HG03280 (cell line): ENCODE results near the gene CR2.
"Not testable (repeated sequence)": the region's sequence is repeated elsewhere in the genome, so short reads cannot be mapped to it uniquely, and the experiment has no call there.

Source experiments
- ATAC-seq: cut with Tn5 transposase; IDR thresholded peaks from one replicate; pipeline ENCODE4 v1.9.1; 2021; ENCODE audit warnings: mild to moderate bottlenecking, moderate library complexity; ENCODE audit not compliant: unreplicated experiment

CR2 gene

DNA sequence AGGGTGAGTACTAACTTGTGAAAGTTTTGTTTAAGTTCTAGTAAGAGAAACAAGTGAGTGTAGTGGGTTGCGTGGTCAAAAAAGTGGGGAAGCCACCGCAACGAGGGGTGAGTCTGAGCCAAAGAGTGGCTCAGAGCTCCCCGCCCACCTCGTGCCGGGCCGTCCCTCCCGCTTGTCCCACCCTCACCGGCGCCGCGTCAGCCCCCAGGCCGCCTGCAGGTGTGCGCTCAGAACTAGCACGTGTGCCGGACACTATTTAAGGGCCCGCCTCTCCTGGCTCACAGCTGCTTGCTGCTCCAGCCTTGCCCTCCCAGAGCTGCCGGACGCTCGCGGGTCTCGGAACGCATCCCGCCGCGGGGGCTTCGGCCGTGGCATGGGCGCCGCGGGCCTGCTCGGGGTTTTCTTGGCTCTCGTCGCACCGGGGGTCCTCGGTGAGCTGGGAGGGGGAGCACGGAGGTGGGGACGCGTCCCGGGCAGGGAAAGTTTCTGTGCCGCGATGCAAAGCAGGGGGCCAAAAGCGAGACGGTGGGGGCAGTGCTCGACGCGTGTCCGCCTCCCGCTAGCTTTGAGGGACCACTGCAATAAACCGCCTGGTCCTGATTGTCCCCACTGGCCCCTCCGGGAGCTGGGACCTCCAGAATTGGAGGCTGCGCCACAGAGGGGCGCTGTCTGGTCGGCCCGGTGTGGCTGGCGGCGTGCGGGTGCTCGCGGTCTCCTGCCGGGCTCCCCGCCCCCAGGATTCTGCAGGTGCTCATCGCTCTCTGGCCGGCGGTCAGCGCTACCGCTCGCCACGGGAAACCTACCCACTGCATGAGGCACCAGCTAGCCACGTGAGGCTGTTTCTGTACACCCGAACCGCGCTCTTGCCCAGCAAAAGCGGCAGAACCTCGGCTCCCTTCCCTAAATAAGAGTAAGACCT, at the start of gene CR2:
TSS of gene CR2 (plus strand) at position 283 of the 919 bp plus-strand sequence. CDS start at position 374, 91 bp downstream.
- peak; percentile 82 for ATAC-seq

DNA sequence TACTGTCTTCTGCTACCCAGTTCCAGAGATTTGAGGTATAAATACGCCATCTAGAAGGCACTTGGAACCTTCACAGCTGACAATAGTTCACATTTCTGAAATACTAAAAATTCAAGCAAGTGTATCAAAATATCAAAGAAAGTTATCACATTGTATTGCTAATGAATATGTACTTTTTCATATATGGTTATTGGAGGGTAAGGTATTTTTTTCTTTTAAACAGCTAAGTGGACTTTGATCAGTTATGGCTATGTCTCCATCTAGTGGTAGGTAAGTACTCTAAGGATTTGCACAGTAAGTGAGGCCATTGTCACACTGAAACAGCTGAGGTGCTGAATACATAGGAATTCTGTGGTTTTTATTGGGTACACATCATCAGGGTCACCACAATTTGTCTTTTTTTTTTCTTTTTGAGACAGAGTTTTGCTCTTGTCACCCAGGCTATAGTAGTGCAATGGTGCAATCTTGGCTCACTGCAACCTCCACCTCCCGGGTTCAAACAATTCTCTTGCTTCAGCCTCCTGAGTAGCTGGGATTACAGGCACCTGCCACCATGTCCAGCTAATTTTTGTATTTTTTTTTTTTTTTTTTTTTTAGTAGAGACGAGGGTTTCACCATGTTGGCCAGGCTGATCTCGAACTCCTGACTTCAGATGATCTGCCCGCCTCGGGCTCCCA, 49.1 kb upstream of the CR2 start:
- ATAC-seq, result no peak

DNA sequence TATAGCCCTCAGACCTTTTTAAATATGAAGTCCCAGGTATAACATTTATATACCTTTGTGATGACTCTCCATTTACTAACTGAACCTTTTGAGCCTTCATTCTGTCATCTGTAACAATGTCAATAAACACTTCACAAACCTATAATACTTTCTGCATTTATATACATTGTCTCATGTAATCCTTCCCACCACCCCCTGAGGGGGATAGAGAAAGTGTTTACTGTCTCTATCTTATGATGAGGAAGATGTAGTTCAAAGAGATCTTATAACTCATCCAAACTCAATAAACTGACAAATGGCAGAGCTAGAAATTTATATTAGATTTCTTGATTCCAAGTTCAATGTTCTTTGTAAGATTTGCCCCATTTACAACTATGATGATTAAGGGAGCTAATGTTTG, 48.3 kb upstream of the CR2 start:
- no peak for ATAC-seq

DNA sequence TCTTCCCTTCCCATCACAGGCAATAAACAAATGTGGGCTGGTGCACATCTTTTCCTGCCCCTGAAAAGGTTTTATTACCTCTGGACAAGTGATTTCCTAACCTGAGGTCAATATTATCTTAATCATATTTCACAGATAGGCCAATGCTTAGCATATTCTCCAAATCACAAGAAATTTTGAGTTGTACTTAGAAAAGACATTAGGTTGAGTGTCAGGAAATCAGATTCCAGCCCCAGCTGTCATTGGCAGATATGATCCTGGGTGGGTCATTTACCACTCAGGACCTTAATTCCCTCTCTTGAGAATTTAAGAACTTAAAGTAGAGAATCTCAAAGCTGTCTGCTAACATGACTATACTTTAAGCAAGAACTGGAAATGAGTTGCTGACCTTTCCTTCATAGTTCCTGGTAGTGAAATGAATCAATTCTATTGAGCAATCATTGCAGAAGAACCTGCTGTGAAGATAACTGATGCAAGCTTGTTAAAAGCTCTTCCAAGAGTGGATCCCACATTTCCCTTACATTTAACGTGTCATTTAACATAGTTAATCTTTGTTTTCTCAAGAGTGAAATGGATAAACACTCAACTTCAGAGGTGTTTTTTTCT, 46.4 kb upstream of the CR2 start:
- ATAC-seq, result no peak

DNA sequence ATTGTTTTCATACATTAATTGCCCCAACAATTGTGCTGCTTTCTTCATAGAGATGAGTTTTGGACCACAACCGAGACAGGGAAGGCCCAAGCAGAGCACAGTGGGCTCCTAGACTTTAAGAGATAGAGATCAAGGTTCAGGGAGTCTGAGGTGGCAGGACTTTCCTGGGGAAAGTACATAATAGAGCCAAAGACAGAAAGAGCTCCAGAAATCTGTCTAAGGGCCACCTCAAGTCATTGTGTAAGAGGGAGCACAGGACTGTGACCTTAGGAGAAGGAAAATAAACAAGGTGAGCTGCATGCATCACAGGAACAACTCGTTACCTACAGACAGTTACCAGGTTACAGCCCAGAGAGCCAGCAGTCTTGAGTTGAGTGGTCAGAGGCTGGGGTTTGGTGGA, 41.3 kb upstream of the CR2 start:
- ATAC-seq, result no peak

DNA sequence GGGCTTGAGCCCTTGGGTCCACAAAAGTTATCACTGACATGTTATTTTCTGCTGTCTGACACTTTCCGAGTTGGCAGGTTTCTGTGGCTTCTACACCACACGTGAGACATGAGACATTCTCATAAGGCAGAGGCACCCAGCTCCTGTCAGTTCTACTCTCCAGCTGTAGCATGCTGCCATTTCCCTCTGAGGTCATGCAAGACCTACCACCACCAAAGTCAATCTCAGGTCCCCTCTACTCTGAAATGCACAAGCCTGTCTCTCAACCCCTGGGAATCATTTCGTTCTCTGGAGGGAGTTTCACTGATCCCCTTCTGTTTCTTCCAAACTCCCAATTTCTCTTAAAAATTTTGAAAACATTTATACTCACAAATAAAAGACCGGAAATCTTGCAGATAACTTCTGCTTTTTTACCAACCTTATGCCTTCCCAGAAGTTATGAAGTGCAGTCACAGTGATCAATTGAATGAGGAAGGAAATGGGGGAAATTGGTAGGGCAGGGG, 39.5 kb upstream of the CR2 start:
- ATAC-seq, result peak; percentile 92

DNA sequence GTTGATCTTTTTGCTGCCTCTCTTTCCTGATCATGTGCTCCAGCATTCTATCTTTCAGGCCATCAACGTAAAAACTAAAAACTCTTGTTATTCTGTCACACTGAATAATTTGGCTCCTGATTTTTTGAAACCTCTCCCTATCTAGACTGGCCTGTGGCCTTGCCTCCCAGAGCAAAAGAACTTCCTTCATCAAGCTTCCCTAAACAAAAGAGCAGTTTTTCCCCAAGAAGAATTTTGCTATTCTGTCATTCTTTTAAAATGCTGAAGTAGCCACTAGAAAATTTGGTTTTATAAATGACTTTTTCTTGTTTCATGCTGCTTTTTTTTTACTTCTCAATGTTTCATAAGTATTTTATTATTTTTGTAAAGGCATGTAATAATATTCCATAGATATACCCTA, 37.1 kb upstream of the CR2 start:
- ATAC-seq, result no peak

DNA sequence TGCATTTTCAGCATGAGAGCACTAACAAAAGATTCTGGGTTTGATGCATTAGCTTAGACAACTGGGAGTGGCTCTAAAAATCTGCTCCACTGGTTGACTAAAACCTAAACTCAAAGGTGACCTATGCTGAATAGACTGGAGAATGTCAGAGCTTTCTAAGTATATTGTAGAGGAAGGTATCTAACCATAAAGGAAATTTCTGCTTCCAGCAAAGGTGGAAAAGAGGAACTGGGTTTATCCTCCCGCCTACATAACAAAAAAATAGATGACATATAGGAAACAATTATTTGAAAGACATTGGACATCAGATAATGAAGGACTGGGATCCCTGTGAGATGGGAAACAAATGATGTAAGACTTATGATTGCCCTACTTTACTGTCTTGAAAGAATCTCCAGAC, 35.8 kb upstream of the CR2 start:
- ATAC-seq, result no peak

DNA sequence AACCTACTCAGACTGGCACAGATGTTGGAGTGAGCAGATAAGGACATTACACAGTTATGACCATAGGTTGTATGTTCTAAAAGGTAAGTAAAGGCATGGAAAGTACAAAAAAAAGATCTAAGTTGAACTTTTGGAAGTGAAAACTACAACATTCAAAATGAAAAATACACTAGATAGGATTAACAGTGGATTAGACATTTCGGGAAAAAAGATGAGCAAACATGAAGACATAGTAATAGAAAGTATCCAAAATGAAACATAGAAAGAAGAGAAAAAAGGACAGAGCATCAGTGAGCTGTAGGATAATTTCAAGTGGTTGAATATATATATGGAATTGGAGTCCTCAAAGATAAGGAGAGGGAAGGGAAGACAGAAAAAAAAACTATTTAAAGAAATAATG, 34.0 kb upstream of the CR2 start:
- ATAC-seq, result no peak

DNA sequence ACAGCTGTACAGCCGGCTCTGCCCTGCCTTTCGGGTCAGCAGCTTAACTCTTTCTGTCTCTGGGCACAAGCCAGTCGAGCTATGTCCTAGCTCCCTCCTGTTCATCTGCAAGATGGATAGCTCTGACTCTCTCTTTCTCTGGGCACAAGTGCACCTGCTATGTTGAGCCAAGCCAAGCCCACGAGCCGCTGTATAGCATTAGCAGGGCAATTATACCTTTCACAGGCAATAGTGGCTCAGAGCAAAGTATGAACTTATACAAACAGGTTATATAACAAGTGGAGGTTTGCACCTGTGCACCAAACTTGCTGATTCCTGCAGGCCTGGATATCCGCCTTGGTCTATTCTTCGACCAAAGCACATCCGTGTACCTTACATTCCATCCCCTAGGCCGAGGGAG, 33.0 kb upstream of the CR2 start:
- no peak for ATAC-seq

DNA sequence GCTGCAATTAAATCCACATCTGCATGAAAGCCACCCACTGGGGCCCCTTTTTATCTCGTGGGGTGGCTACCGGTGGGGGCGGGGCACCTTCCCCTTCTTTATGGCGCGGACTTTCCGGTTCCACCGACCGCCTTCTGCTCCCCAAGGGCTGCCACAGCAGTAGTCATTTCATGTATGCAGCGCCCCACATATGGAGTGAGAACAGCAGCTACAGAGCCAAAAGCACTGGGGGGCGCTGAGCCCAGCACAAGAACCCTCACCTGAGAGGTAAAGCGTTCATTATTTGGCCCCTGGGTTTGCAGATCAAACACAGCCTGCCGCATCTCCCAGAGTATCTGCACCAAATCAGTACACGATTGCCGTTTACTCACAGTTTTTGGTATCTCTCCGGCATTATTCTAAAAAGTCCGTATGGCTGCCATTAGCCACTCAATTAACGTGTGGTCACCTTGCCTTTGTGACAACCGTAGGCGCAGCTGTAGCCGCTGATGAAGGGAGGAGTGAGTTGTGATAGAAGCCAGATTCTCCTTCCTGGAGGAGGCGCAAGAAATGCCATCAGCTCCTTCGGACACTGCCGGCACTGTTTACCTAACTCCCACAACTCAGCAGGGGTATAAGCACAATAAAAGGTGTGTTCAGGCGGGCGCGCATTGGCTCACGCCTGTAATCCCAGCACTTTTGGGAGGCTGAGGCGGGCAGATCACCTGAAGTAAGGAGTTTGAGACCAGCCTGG, 30.4 kb upstream of the CR2 start:
- ATAC-seq, result peak; percentile 43

DNA sequence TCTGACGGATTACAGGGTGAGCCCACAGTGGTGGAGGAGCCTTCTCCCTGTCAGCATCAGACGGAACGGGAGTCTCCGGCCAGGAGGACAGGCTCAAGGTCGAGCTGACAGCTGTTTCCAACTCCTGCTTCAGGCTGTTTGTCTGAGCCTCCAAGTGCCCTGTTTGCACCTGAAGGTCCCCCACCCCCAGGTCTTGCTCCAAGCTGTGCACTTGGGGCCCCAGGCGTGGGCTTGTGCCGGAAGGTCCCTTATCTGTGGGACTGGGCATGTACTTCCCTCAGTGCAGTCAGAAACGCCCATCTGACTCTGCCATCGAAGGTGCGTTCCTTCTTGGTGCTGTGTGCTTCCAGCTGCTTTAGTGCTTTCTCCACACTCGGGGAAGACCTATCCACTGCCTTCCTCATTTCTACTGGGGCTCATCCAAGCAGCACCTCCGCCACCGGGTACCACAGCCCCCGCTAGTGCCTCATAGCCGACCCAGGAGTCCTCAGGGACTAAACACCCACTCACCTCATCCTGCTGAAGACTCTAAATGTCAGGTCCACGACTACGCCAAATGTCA, 29.5 kb upstream of the CR2 start:
- ATAC-seq, result no peak

DNA sequence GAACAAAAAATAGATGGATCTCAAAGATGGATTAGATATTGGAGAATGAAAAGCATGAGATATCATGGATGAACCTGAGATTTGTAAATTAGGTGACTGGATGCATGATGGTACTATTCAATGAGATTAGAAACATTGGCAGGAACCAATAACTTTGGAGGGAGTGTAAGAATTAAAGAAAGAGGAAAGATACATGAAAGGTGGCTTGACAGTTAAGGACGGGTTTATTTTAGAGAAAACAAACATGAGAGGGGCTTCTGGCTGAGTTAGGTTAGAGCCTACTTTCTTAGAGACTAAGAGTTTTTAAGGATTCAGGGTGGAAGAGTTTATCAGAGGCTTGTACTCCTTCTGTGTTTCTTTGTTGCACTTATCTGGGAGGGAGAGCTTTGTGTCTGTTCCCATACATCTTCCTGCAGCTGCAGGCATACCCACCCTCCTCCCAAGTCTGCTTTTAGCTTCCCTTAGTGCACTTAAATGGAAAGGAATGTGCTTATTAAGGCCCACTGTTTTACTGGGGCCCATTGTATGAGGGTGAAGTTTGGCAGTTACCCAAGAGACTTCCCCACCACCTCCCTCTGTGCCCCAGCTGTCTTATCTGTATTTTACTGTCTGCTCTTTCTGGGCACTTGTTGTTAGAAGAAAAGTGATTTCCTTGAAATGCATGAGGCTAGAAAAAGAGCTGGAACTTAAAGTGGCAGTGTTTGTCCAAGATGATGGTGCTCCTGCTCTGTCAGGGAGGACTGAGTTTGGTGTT, 26.1 kb upstream of the CR2 start:
- ATAC-seq, result no peak

DNA sequence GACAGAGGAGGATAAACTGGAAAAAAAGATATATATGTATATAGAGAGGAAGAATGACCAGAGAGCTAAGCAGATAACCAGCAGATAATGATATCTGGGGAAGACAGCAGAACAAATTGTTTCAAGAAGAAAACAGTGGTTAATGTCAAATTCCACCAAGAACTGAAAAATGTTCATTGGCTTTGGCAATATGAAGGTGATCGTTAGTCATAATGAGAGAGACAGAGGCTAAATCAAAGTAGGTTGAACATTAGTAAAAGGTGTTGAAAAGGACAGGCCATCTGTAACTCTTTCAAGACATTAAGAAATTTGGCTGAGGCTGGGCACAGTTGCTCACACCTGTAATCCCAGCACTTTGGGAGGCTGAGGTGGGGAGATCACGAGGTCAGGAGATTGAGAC, 25.3 kb upstream of the CR2 start:
- ATAC-seq, result no peak

DNA sequence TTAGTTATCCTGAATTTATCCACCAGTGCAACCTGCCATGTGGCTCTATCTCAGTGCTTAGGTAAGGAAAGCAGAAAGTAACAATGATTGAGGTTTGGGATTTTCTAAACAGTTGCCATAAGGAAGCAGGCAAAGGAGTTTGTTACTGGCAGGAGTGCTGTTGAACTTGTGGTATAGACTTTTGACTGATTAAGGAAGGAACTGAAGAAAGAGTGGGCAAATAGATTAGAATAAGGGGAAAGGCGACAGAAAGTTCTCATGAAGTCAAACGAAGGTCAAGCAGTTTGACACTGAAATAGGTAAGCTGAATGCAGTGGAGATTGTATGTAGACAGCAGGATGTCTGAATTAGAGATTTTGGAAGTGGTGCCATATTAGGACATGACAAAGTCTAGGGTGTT, 24.2 kb upstream of the CR2 start:
- peak; percentile 37 for ATAC-seq

DNA sequence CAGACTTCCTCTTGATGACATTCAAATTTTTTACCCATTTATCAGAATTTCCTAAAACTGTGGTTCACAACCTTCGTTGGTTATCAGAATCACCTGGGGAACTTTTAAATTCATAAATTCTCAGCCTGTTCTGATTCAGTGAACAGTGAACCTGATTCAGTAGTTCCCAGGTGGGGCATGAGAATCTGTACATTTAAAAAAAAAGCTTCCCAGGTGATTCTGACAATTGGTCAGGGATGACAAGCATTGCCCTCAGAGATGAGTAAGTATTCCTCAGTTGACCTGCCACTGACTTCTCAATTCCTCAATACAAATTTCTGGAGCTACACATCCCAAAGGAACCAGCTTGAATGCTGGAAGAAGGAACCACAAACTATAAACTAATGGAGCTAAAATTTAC, 23.5 kb upstream of the CR2 start:
- no peak for ATAC-seq

DNA sequence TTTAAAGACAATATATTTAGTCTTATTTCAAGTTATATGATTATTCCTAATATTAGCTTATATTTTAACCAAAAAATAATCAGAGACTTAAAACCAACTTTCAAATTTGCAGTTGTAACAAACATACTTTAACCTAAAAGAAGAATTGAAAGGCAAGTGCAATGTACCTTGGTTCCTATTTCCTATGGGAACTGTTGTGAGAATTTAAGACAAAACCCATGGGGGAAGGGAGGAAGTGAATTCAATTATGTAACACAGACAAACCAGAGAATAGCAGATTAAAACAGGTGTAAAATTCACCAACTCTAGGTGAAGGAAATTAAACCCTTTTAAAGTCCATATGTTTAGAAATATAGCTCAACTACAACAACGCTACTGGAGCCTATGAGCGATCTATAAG, 22.6 kb upstream of the CR2 start:
- no peak for ATAC-seq

DNA sequence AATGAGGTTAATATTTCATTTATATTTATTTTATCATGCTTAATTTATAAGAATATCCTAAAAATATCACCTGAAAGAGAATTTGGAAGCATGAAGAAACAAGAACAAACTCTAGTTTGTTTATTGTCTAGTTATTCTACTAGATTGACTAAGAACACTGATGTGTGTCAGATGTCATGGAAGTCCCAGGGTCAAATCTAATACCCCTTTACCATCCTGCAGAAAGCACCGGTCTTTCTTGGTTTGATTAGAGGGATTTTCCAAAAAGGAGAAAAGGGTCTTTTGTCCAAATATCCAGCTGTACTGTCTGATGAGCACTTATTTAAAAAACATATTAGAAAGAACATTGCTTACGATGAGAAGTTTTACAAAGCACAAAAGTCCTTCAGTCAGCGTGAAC, 20.7 kb upstream of the CR2 start:
- ATAC-seq, result no peak

DNA sequence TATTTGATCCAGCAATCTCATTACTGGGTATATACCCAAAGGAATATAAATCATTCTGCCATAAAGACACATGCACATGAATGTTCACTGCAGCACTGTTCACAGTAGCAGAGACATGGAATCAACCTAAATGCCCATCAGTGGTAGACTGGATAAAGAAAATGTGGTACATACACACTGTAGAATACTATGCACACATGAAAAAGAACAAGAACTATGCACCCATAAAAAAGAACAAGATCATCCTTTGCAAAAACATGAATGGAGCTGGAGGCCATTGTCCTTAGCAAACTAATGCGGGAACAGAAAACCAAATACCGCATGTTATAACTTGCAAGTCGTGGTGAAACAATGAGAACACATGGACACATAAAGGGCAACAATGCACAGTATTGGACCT, 17.4 kb upstream of the CR2 start:
- ATAC-seq, result not testable (repeated sequence)

DNA sequence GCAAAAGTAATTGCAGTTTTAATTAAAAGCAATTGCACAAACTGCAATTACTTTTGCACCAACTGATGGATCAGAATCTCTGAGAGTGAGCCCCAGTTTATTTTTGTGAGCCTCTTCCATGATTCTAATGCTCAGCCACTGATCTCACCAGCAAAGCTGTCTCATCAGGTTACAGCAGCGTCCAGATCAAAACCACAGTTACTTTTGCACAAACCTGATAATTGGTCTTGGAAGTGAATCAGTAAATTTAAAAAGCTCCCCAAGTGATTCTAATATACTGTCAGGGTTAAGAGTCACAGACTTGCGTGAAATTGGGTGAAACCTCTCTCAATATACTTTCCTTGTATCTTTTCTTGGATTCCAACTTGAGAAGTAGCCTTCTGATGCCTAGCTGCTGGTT, 13.5 kb upstream of the CR2 start:
- ATAC-seq, result no peak
